Brain microvascular endothelial cell (primary cell): ENCODE measurements around the gene MAGOH.

ENCODE experiments used
- DNase-seq: peaks from one replicate; pipeline ENCODE4 v3.0.0-alpha.2; 2020
- H3K27ac ChIP-seq: fragments of 250-450 bp; sonication (Bioruptor Pico); 2 replicates; pipeline ENCODE4 v1.5.1; 2020; ENCODE audit warnings: mild to moderate bottlenecking, moderate library complexity
- H3K27me3 ChIP-seq: fragments of 250-450 bp; sonication (Bioruptor Pico); replicated peaks from 2 replicates; pipeline ENCODE4 v1.5.1; 2020; ENCODE audit warnings: mild to moderate bottlenecking
- H3K36me3 ChIP-seq: fragments of 250-450 bp; sonication (Bioruptor Pico); replicated peaks from 2 replicates; pipeline ENCODE4 v1.5.1; 2020; ENCODE audit warnings: mild to moderate bottlenecking
- H3K4me3 ChIP-seq: 2 replicates; pipeline ENCODE4 v1.5.1; 2011; ENCODE audit warnings: low read depth, mild to moderate bottlenecking, control low read depth, low read length, moderate library complexity
- CTCF ChIP-seq: IDR thresholded peaks from 2 replicates; pipeline ENCODE4 v1.5.1; 2011; ENCODE audit warnings: low read depth, mild to moderate bottlenecking, moderate library complexity, low read length, control low read depth, inconsistent platforms; ENCODE audit errors: missing control alignments
- in situ Hi-C: cut with HindIII; loops from 2 replicates; pipeline ENCODE4 v1.10.0; 2017; ENCODE audit warnings: low sequenced_read_pairs, low pct_ligation_motif_present

The MAGOH gene

GRCh38 chr1:53237638-53238037, 680 bp downstream of the MAGOH start:
- DNase-seq: no peak
- Histone ChIP-seq H3K27me3 (no peaks in the 10 kb centered on the region), H3K27ac (peak overlapping the region; percentile 79), H3K36me3 (peaks cover 23% of the 10 kb centered on the region), H3K4me3 (peak overlapping the region; percentile 99)
- no peak for TF ChIP-seq CTCF
- in situ Hi-C loops: no loop called here

DNA sequence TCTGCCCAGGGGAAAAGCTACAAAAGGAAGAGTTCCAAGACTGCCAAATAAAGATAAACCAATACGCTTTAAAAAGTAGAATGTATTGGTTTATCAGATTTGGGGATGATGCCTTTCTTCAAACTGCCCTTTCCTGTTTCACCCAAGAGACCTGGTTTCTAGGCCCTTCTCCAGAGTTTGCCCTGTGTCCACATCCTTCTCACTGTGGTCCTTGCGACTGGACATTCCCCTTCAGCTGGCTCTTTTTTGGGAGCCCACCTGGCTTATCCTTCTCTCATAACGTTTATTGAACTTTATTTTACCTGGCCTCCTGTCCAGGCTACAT, 17.4 kb downstream of the MAGOH start:
- TF ChIP-seq CTCF: no peak
- in situ Hi-C loops: no loop called here
- H3K4me3 ChIP-seq: peak overlapping the region; percentile 97
- H3K27ac ChIP-seq: peak overlapping the region; percentile 97
- no peak for DNase-seq
- H3K36me3 ChIP-seq: peaks cover 10% of the 10 kb centered on the region
- H3K27me3 ChIP-seq: no peaks in the 10 kb centered on the region

DNA sequence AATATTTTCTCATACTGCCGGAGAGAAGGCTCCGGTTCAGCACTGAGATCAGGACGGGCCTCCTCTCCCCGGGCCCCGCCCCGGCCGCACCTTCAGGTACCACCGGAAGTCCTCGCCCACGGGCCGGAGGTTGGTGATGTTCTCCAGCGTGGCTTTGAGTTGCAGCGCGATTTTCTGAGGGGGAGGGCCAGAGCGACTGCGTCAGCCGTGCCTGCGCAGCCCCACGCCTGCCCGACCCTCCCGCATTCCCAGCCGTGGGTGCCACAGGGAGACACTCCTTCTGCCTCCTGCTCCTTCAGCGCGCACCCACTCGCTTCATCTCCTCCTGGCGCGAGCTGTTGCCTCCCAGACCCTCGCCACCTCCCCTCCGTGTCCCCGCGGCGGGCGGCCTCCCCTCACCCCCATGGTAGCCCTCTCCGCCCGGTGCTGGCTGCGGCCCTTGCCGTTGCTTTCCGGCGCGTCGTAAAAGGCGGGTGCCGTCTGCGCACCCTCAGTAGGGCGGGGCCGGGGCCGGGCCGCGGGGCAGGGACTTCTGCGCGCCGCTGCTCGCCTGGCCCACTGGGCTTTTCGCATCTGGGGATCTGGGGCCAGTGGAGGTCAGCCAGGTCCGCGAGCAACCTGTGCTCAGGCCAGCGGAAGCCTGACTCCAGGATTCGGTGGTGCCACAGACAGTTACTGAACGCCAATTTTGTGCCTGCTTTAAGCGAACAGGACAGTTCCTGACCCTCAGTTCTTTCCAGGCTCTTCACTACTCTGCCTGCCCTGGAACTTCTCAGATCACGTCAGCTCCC, 18.0 kb downstream of the MAGOH start, which contains the start of gene CZIB:
TSS of gene CZIB (minus strand) at position 464 of the 791 bp plus-strand sequence. CDS start at position 405, 59 bp downstream.
- DNase-seq: peak; percentile 90
- Histone ChIP-seq H3K4me3 (peak within 1 kb of the TSS; percentile 97), H3K27ac (peak within 1 kb of the TSS; percentile 97), H3K27me3 (no peaks in the 10 kb centered on the region), H3K36me3 (peaks cover 9% of the 10 kb centered on the region)
- in situ Hi-C loops: no loop called here
- no peak for TF ChIP-seq CTCF

DNA sequence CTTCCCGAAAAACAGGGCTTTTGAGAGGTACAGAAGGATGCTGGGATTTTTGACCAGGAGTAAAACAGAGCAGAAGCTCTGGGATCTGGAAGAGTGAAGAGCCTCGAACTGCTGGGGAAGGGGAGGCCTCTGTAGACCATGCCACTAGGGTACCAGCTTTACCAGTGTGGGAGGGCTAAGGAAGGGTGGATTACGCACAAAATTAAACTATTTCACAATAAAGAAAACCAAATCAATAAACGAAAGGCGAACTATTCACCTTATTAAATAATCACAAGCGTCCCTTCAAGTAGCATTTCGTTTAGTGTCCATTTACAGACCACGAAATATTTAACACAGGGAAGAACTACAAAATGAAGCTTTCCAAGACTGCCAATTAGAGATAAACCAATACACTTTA, 18.6 kb downstream of the MAGOH start:
- H3K27ac ChIP-seq: peak overlapping the region; percentile 97
- peak overlapping the region; percentile 97 for H3K4me3 ChIP-seq
- no peaks in the 10 kb centered on the region for H3K27me3 ChIP-seq
- H3K36me3 ChIP-seq: peaks cover 9% of the 10 kb centered on the region
- no peak for DNase-seq
- in situ Hi-C loops: no loop called here
- no peak for TF ChIP-seq CTCF

GRCh38 chr1:53218201-53218600, 20.1 kb downstream of the MAGOH start:
- H3K4me3 ChIP-seq: no peak overlapping the region
- H3K27me3 ChIP-seq: no peaks in the 10 kb centered on the region
- no peak for DNase-seq
- H3K27ac ChIP-seq: no peak overlapping the region
- in situ Hi-C loops: no loop called here
- TF ChIP-seq CTCF: no peak
- peaks cover 20% of the 10 kb centered on the region for H3K36me3 ChIP-seq

DNA sequence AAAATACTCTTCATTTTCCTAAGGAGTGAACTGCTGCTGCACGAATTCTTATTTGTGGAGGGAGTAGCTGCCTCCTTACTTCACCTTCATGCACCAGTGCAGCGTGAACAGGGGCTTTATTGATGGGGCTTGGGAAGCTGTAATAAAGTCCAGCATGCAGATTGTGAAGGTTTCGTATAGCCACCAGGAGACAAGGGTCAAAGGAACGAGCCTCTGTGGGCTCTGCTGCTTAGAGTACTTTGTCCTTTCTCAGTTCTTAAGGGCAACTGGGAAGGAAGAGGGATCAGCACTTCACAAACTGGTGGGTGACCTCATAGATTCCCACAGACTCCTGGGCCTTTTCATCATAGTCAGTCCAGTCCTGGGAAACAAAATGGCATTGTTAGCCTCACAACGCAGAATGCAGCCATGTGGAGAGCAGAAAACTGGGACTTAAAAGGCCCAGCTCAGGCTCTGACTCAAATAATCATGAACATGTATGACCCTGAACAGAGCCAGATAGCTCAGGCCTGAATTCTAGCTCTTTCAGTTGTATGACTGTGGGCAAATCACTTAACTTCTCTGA, 23.9 kb downstream of the MAGOH start:
- DNase-seq: no peak
- Histone ChIP-seq H3K4me3 (no peak overlapping the region), H3K27me3 (no peaks in the 10 kb centered on the region), H3K36me3 (peaks cover 44% of the 10 kb centered on the region), H3K27ac (no peak overlapping the region)
- in situ Hi-C loops: no loop called here
- no peak for TF ChIP-seq CTCF
